Hematopoietic multipotent progenitor cell treated with erythropoietin and hydrocortisone succinate and interleukin-3 and kit ligand, for 15 days (in vitro differentiated cells): ENCODE data around the gene GNAT1.

Experiments used
- DNase-seq: peaks from one replicate; pipeline ENCODE4 v3.0.0-alpha.2; 2015; ENCODE audit warnings: low spot score

Gene GNAT1

DNA sequence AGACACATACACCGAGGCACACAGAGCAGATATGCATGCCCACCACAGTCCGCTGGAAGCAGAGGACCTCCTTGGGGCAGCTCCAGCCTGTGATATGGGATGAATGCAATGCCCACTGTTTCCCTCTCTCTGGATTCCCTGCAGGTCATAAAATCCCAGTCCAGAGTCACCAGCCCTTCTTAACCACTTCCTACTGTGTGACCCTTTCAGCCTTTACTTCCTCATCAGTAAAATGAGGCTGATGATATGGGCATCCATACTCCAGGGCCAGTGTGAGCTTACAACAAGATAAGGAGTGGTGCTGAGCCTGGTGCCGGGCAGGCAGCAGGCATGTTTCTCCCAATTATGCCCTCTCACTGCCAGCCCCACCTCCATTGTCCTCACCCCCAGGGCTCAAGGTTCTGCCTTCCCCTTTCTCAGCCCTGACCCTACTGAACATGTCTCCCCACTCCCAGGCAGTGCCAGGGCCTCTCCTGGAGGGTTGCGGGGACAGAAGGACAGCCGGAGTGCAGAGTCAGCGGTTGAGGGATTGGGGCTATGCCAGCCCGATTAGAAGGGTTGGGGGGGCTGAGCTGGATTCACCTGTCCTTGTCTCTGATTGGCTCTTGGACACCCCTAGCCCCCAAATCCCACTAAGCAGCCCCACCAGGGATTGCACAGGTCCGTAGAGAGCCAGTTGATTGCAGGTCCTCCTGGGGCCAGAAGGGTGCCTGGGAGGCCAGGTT, at the start of gene GNAT1:
TSS of gene GNAT1 (plus strand) at position 675 of the 725 bp plus-strand sequence. CDS start 116 bp downstream, outside the sequence.
- no peak for DNase-seq

DNA sequence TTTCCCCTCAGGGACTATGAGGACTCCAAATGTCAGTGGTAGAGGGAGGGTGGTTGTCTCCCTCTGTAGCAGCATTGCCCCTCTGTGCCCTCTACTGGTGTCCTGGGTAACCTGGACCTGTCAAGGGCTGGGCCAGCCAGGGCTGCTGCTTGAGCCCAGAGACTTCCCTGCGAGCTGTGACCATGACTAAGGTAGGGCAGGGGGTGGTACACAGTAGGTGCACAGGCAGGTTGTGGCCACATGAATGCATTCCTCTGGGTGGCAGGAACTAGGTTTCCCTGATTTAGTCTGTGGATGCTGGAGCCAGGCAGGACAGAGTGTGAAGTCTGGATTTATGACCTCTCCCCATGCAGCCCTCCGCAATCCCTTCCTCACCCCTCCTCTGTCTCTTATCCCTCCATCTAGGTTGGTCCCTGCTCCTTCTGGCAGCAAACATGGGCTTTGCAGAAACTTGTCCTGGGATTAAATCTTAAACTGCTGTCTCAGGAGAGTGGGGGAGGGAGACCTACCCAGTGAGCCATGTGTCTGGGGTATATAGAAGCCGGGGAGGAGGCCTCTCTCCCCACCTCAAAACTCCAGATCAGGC, 45.0 kb upstream of the GNAT1 start:
- no peak for DNase-seq

DNA sequence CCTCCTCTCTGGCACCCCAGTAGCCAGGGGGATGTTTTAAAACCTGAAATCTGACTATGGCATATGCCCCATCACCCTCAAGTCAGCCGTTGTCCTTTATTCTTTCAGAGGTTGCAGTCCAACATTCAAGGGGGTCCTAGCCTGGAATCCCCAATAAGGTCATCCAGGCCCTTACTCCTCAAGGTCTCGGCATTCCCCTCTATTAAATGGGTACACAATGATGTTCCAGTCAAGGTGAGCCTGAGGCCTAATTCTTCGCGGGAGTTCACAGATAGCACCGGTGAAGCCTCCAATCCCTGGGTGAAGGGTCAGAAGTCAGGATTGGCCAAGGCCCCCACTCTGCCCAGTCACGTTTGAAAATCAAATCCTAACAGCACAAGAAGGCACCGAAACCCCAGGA, 44.4 kb upstream of the GNAT1 start:
- DNase-seq = no peak

DNA sequence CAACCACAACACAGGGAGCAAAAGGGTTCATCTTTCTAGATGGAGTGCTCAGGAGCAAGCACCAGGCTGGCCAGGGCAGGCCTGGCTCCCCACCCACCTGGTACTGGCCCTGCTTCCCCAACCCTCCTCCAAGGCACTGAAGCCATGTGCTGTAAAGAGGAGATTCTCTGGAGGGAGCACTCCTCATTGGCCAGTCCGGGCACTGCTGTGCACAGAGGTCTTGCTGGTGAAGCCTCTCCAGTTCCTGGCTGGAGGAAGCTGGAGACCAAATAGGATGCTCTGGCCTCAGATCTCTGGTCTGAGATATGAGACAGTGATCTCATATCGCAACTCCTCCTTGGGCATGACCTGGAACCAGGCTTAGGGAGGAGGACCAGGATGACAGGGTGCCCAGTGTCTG, 44.0 kb upstream of the GNAT1 start:
- no peak for DNase-seq

DNA sequence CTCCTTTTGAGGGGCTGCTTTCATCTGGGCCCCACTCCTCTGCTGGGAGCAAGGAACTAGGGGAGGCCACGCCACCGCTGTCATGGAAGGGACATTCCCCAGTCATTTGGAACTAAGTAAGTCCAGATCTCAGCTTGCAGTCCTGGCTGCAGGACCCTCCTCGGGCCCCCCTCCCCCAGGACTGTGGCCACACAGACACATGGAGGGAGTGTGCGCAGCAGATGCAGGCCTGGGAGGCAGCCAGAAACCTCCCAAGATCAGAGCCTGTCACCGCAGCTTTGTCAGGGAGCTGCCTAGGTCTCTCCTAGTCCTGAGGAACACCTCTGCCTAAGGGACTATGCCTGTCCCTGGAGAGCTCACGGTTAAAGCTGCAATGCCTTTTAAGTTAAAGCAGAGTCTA, 43.5 kb upstream of the GNAT1 start:
- no peak for DNase-seq

DNA sequence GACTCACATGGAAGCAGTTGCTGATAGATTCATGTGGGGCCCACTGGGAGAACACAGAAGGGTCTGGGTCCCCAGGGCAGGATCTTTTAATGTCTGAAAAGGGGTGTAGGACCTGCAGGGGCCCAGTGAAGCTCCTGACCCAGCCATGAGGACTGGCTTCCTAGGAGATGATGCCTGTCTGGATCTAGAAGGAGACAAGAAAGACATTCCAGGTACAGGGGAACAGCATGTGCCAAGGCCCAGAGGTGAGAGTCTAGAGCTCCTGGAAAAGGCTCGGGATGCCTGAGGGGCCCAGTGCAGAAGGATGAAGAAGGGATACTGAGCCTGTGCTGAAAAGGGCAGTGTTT, 41.0 kb upstream of the GNAT1 start:
- DNase-seq = no peak

DNA sequence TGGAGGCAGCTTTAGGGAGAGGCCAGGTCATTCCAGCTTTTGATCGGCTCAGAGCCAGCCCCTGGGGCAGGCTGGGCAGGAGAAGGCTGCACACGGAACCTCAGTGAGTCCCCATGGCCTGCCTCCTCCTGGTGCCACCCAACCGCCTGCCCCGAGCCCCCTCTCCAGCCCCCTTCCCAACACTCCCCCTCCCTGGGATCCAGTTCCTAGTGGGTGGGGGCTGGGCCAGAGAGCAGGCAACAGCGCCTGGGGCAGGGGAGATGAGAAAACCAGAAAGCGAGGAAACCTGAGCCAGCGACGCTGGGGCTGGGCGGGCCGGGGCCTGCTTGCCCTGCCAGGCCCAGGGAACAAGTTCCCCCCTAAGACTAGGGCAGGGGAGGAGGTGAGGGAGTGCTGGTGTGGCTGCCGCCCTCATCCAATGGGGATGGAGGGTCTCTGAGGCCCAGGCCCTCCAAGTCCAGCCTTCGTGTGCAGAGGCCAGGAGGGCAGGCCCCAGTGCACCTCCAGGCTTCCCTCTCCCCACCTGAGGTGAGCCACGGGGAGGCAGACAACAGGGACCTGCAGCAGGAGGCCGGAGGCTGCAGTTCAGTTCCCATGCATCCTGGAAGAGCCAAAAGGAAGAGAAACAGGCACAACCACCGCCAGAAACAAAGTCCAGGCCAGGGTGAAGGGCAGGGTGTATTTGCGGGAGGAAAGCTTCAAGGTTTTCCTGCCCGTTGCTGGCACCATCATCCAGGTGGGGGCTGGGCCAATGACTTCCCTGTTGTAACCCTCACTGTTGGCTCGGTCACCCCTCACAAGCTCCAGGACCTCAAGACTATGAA, 40.3 kb upstream of the GNAT1 start:
- no peak for DNase-seq

DNA sequence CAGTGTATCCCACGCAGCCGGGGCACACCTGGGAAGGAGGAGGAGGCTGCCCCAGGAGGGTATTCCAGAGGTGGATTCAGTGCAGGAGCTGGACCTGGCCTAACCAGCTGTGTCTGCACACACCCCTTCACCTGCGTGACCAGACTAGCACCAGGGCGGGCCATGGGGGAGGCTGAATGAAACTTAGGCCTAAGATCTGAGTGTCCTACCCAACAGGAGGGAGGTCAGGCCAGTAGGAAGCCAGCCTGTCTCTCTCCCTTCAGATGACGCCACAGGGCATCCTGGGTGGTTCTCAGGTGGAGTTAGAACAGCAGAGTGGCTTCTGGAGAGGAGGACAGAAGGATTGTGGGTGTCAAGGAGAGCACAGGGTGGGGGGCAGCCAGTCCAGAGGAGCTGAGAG, 39.7 kb upstream of the GNAT1 start:
- DNase-seq = no peak

DNA sequence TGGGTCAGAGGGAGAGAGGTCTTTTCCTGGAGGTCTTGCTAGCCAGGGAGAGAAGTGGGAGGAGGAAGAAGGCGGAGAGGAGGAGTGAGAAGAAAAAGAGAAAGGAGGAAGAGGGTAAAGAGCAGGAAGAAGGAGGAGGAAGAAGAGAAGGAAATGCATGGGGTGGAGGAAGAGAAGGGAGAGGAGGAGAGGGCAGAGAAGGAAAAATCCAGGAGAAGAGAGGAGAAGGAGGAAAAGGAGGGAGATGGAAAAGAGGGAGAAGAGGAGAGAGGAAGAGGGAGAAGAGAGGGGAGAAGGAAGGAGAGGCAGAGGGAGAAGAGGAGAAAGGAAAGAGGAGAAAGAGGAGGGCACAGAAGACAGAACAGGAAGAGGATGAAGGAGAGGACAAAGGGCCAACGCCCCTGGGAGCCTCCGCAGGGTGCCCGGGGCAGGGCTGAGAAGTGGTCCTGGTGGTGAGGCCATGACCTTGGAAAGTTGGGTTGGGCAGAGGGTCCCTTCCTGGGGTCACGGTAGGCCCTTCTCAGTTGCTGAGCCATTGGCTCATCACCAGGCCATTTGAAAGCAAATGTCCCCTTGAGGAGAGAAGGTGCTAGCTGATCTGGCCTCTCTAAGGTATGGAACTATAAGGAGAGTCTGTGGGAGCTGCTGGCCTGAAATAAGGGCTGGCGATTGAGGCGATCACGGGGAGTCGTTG, 37.5 kb upstream of the GNAT1 start:
- DNase-seq = no peak

DNA sequence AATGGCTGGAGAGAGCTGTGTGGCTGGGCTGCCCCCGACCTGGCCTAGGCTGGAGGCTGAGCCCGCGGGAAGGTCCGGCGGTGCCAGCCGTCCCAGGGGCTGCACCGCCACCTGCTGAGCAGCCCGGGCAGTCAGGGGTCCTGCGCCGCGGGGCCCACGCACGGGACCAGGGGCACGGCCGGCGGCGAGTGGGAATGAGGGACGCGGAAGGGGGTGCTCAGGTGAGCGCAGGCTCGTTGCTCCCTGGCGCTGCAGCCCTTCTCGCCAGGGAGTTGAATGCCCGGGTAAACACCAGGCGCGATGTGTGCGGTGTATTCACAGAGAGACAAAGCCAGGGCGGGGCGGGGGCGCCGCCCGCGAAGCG, 37.0 kb upstream of the GNAT1 start:
- no peak for DNase-seq

DNA sequence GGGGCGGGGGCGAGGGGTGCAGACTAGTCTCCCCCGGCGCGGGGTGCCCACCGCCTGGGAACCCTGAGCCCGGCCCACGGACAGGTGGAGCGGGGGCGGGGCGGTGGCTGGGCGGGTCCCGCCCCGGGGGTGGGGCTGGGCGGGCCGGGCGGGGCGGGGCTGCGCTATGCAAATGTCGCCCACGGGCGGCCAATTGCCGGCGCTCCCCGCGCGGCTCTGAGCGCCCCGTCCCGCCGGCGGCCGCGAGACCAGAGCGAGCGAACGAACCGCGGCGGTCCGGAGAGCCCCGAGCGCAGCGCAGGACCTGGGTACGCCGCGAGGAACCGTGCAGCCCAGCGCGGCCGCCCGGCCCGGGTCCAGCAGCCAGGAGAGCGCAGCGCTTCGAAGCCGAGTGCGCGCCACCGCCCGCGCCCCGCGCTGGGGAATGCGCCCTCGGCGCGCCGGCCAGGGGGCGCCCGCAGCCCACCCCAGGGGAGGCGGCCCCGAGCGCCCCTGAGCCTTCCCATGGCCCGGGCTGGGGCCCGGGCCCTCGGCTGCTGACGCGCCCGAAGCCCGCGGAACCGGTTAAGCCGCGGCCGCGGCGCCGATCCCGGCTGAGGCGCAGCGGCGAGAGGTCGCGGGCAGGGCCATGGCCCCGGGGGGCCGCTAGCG, 36.4 kb upstream of the GNAT1 start, which contains the start of gene SEMA3F:
TSS of gene SEMA3F (plus strand) at position 485 of the 651 bp plus-strand sequence. CDS start 4,299 bp downstream, outside the sequence.
- DNase-seq = peak; percentile 55

DNA sequence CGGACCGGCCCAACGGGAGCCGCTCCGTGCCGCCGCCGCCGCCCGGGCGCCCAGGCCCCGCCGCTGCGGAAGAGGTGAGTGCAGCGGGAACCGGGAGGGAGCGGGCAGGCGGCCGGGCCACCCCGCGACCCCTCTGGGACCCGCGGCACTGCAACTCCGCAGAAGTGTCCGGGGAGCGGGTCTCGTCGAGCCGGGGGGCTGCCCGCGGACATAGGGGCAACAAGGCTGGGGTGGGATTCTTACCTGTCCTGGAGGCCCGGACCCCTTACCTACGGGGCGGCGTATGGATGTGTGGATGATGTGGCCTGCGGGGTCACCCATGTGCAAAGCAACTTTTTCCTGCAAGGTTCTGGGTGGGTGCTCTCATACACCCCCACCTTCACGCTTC, 35.9 kb upstream of the GNAT1 start:
- DNase-seq = no peak

DNA sequence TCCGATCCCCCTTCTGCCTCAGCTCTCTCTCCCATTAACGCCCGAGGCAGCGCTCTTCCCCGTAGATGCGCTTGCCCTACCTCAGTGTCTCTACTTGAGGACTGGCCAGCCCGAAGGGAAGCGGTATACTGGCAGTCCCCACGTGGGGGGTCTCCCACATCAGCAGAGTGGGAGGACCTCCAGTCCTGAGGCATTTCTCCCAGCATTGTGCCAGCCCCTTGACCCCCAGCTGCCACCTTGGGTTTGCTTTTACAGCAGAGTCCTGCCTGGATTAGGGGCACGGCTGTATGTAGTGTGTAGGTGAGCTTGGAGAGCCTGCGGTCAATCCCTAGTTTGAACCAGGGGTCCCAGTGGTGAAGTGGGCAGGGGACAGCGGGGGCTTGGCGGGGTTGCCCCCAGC, 35.5 kb upstream of the GNAT1 start:
- no peak for DNase-seq

DNA sequence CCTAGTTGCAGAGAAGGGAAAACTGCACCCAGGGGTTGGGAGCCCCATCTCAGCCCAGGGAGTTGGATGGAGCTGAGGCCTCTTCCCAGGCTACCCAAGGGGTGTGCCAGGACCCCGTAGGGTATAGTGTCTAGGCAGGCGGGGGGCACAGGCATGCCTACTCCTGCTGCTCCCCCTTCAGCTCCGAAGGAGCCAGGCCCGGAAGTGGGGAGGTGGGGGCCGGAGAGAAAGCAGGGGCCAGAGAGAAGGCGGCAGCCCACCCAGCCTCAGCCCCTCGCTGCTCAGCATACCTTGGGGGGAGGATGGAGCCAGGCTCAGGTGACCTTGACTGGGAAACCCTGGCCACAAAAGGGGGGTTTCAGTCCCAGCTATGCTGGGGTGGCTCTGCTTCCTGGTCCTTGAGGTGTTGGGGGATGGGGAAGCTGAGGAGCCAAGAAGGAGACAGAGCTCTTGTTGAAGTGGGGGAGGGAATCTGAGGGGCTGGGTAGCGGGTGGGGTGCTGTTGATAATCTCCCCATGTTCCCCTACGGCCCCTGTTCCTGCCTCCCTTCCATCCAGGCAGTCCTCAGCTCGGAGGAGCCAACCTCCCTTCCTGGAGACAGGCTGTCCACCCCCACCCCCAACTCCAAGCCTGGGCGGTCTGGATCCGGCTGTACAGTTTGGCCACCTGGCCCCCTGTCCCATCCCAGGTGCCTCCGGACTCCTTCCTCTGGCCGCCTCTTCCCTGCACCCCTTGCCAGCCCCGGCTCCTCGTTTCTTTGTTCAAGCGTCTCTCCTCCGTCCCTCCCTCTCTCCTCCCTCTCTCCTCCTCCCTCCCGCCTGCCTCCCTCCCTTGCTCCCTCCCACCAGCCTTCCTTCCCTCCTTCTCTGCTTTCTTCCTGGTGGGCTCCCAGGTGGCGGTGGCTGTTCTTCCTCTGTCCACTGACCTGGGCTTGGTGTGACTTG, 34.6 kb upstream of the GNAT1 start:
- DNase-seq = no peak

DNA sequence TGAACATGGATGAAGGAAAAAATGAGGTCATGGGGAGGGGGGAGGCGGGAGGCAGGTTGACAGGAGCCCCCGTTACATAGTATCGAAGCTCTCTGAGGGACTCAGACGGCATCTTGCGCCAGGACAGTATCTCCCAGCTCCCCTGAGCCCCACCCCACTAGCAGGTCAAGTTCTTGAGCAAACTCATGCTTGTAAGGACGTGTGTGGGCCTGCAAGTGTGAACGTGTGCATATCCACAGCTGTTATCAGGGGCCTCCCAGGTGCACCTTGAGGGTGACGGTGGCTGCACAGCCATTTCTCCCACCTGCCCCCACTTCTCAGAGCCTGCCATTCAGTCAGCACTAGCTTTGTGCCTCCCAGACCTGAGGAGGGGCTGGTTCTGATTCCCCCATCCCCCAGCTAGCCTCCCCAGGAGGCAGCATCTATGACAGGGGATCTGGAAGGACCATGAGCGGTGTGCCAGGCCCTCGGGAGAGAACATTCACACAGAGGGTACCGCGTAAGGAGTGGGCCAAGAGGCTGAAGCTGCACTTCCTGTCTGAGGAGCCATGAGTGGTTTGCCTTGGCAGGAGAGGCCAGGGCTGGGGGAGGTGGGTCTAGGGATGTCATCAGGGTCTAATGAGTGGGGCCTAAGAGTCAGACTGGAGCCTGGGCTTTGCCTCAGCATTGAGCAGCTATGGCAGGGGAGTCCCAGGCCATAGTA, 33.4 kb upstream of the GNAT1 start:
- no peak for DNase-seq

DNA sequence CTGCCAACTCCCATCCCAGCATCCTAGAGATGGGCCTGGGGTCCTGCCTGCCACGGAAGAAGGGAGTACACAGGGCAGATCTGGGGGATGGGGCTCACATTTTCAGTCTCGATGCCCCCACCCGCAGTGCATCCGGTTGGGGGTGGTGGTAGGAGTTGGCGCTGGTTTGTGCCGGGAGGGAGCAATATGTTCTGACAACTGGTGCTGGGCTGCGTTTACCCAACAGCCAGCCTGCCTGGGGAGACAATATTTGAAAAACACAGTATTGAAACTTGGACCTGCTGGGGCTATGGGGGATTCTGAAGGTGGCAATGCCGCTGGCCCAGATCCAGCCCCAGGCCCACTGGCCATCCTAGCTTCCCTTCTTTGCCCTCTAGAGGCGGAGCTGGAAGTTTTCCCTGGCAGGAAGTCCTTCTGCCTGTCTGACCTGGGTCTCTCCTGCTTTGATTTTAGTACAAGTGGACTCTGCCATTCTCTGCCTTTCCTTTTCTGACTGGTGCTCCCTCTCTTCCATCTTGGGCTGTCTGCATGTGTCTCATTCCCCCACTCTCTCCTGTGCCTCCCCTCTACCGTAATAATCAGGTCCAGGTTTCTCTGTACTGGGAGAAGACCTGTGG, 32.8 kb upstream of the GNAT1 start:
- DNase-seq = no peak

DNA sequence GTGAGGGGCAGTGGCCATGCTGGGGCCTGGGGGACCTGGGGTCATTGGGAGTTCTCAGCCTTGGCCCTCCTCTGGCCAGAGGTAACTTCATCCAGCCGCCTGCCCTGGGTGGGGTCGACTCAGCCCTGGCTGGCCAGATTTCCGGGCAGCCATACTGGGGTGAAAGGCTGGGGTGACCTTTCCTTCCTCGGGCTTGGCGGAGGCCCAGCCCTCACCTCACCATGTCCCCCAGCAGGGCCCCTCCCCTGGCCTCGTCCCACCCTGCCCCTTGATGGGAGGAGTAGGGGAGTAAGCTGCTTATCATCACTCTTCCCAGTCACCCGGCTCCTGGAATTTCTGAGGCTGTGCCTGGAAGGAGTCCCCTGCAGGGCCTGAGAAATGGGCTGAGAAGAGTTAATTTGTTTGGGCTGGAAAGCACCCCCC, 30.8 kb upstream of the GNAT1 start:
- no peak for DNase-seq

DNA sequence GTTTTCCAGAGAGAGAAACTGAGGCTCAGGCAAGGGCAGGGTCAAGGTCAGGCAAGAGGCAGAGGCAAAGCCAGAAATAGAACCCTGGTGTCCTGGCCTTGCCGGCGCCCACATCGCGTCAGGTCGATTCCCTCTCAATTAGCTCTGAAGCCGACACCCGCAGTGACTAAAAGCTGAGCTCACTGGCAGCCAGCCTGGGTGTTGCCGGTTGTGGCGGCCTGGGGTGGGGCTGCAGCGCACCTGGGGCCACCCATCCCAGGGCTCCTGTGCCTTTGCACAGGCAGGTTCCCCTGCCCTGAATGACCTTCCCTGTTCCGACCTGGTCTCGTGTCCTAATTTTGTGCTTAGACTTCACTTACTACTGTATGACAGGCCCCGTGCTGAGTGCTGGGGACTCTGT, 30.1 kb upstream of the GNAT1 start:
- DNase-seq = no peak

DNA sequence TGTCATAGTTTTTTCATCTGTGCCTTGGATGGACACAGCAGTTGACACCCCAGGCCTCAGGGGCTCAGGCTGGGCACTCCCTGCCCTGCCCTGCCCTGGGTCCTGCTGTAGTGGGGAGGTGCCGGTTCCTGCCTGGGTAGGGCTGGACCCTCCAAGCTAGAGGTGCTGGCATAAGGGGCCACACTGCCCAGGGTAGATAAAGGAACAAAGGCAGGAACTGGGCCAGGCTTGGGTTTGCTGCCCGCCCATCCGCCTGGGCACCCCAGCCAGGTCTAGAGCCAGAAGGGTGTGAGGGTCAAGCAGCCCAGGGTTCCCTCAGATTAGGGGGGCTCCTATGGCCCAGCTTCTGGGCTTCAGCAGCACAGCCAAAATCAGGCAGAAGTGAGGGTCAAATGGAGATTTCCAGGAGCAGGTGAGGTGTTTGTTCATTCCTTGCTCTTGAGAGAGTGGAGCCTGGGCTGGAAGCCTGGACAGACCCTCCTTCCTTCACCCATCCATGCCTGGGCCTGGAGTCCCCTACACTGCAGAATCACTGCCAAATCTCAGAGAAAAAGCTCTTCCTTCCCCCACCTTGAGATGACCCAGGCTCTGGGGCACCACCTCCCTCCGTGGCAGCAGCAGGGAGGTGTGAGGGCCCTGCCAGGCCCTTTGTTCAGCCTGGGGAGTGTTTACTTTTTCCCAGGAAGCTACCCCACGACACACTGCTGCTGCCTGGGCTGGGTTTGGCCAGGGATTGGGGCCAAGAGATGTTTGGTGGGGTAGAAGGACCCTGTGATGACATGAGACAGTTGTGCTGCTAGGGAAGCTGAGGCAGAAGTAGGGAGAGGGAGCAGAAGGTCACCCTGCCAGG, 29.2 kb upstream of the GNAT1 start:
- DNase-seq = no peak
